DMS53 treated with DMSO at 0.1 percent for 48 hours (cell line): Measurements from ENCODE around the gene SEC22C.

Source experiments
- DNase-seq: peaks from one replicate; lab custom pipeline; 2025; ENCODE audit not compliant: unreplicated experiment; lab: John Stamatoyannopoulos, UW

Gene SEC22C

GRCh38 chr3:42539871-42540714 is 41.7 kb downstream of the SEC22C start:
- peak; percentile 14 for DNase-seq

- no peak for DNase-seq
Measured at GRCh38 chr3:42537350-42537749, 44.4 kb downstream of the SEC22C start.

GRCh38 chr3:42535981-42536784 is 45.6 kb downstream of the SEC22C start:
- DNase-seq = no peak

GRCh38 chr3:42533161-42533897 is 48.4 kb downstream of the SEC22C start:
- no peak for DNase-seq

GRCh38 chr3:42532229-42532628 is 49.5 kb downstream of the SEC22C start:
- DNase-seq = no peak

GRCh38 chr3:42531470-42531869 is 50.3 kb downstream of the SEC22C start:
- DNase-seq = no peak

GRCh38 chr3:42530073-42530472 is 51.7 kb downstream of the SEC22C start:
- no peak for DNase-seq

- no peak for DNase-seq
Measured at GRCh38 chr3:42529468-42529867, 52.3 kb downstream of the SEC22C start.

- DNase-seq = no peak
Measured at GRCh38 chr3:42527368-42527917, 54.3 kb downstream of the SEC22C start.

GRCh38 chr3:42526616-42527367 is 55.0 kb downstream of the SEC22C start:
- DNase-seq = no peak

- no peak for DNase-seq
Measured at GRCh38 chr3:42525736-42526345, 55.9 kb downstream of the SEC22C start.

GRCh38 chr3:42525212-42525611 is 56.6 kb downstream of the SEC22C start:
- DNase-seq = no peak

GRCh38 chr3:42524751-42525150 is 57.0 kb downstream of the SEC22C start:
- no peak for DNase-seq

GRCh38 chr3:42520906-42521305 is 60.9 kb downstream of the SEC22C start:
- no peak for DNase-seq

- no peak for DNase-seq
Measured at GRCh38 chr3:42520336-42520735, 61.4 kb downstream of the SEC22C start.

GRCh38 chr3:42519568-42519962 is 62.2 kb downstream of the SEC22C start:
- no peak for DNase-seq

GRCh38 chr3:42518800-42519567 is 62.8 kb downstream of the SEC22C start:
- DNase-seq = no peak

GRCh38 chr3:42517117-42517516 is 64.7 kb downstream of the SEC22C start:
- no peak for DNase-seq

GRCh38 chr3:42516443-42516842 is 65.3 kb downstream of the SEC22C start:
- no peak for DNase-seq
